Activated CD8-positive, alpha-beta T cell treated with anti-CD3 and anti-CD28 coated beads for 36 hours (primary cell): ENCODE data around the gene ERVW-1. TPM values are rescaled to one million over a fixed set of nuclear protein-coding genes. Genes with fewer than 3 reads are reported as not detected.

Source experiments
- ATAC-seq: fragments of 200-7000 bp; cut with Tn5 transposase; one replicate; pipeline ENCODE4 v1.10.0; 2021; ENCODE audit warnings: mild to moderate bottlenecking, moderate library complexity
- CTCF ChIA-PET: fragments of 350-600 bp; sonication (Branson Sonifier 250); formaldehyde crosslinking; loops from one replicate; lab custom pipeline; 2021; ENCODE audit warnings: antibody characterized with exemption; lab: Charles Lee
- POLR2A ChIA-PET: fragments of 350-600 bp; sonication (Branson Sonifier 250); formaldehyde crosslinking; loops from one replicate; lab custom pipeline; 2021; ENCODE audit warnings: antibody characterized with exemption; lab: Charles Lee
- DNase-seq: peaks from one replicate; pipeline ENCODE4 v3.0.0-alpha.2; 2020
- H3K27ac Mint-ChIP-seq: one replicate; pipeline ENCODE4 v1.8.0; 2021; ENCODE audit warnings: mild to moderate bottlenecking, mixed read lengths
- H3K27me3 Mint-ChIP-seq: one replicate; pipeline ENCODE4 v1.8.0; 2021; ENCODE audit warnings: mixed read lengths
- H3K36me3 Mint-ChIP-seq: one replicate; pipeline ENCODE4 v1.8.0; 2021; ENCODE audit warnings: low read depth, mixed read lengths
- H3K4me1 Mint-ChIP-seq: one replicate; pipeline ENCODE4 v1.8.0; 2021; ENCODE audit warnings: low read depth, mixed read lengths
- H3K4me3 Mint-ChIP-seq: one replicate; pipeline ENCODE4 v1.8.0; 2021; ENCODE audit warnings: mild to moderate bottlenecking, moderate library complexity, mixed read lengths
- H3K9me3 Mint-ChIP-seq: one replicate; pipeline ENCODE4 v1.8.0; 2021; ENCODE audit warnings: mixed read lengths
- CTCF ChIP-seq: fragments of 200-600 bp; IDR thresholded peaks from one replicate; pipeline ENCODE4 v1.8.0; 2022; ENCODE audit warnings: antibody characterized with exemption, mild to moderate bottlenecking
- intact Hi-C: fragments of 100-400 bp; cut with micrococcal nuclease; formaldehyde crosslinking; loops from one replicate; pipeline ENCODE4 v1.10.0; 2022
- total RNA-seq, 2 experiments: library from RNA; stranded (reverse); gene quantifications; one replicate each; pipeline ENCODE4 v1.2.3, GENCODE V29; 2021

Gene ERVW-1
- total RNA-seq, 2 experiments from 2014 or later, result not detected

GRCh38 chr7:92466682-92467081 lies 11.1 kb downstream of the ERVW-1 start:
- DNase-seq (no peak), ATAC-seq (no peak)
- no peaks in the 10 kb centered on the region for H3K27me3 Mint-ChIP-seq
- H3K27ac Mint-ChIP-seq, result no peak overlapping the region
- peaks cover 8% of the 10 kb centered on the region for H3K9me3 Mint-ChIP-seq
- POLR2A ChIA-PET, result no interaction called here
- H3K4me1 Mint-ChIP-seq, result no peaks in the 10 kb centered on the region
- no peak overlapping the region for H3K4me3 Mint-ChIP-seq
- H3K36me3 Mint-ChIP-seq, result peaks cover 10% of the 10 kb centered on the region
- TF ChIP-seq CTCF, result no peak
- CTCF ChIA-PET, result no interaction called here
- intact Hi-C loops, result no loop called here

- intact Hi-C loops, result loop anchor here (5.0 kb wide), 1 partner anchor 42 kb away; no protein-coding TSS in a partner anchor
- no peak for TF ChIP-seq CTCF
- no peak overlapping the region for H3K27ac Mint-ChIP-seq
- H3K36me3 Mint-ChIP-seq, result peaks cover 10% of the 10 kb centered on the region
- no peaks in the 10 kb centered on the region for H3K4me1 Mint-ChIP-seq
- ATAC-seq, result no peak
- ChIA-PET CTCF (interaction anchor here (1.3 to 1.4 kb wide), 2 partner anchors 41 to 331 kb away, joined by 3 to 5 read pairs; no protein-coding TSS in a partner anchor), POLR2A (no interaction called here)
- no peaks in the 10 kb centered on the region for H3K27me3 Mint-ChIP-seq
- no peak overlapping the region for H3K4me3 Mint-ChIP-seq
- peaks cover 8% of the 10 kb centered on the region for H3K9me3 Mint-ChIP-seq
- DNase-seq, result no peak
These were observed 13.2 kb downstream of the ERVW-1 start for GRCh38 chr7:92464515-92464914.

- POLR2A ChIA-PET, result no interaction called here
- no peak for TF ChIP-seq CTCF
- intact Hi-C loops, result loop anchor here (5.0 kb wide), 1 partner anchor 40 kb away; no protein-coding TSS in a partner anchor
- Mint-ChIP-seq H3K4me1 (no peaks in the 10 kb centered on the region), H3K36me3 (peaks cover 3% of the 10 kb centered on the region), H3K4me3 (no peak overlapping the region), H3K9me3 (no peaks in the 10 kb centered on the region), H3K27me3 (no peaks in the 10 kb centered on the region), H3K27ac (no peak overlapping the region)
- CTCF ChIA-PET, result interaction anchor here (1.0 kb wide), 1 partner anchor 152 kb away, joined by 3 read pairs; no protein-coding TSS in a partner anchor
- no peak for ATAC-seq
- DNase-seq, result no peak
These were observed 15.2 kb downstream of the ERVW-1 start for GRCh38 chr7:92462560-92462959.

DNA sequence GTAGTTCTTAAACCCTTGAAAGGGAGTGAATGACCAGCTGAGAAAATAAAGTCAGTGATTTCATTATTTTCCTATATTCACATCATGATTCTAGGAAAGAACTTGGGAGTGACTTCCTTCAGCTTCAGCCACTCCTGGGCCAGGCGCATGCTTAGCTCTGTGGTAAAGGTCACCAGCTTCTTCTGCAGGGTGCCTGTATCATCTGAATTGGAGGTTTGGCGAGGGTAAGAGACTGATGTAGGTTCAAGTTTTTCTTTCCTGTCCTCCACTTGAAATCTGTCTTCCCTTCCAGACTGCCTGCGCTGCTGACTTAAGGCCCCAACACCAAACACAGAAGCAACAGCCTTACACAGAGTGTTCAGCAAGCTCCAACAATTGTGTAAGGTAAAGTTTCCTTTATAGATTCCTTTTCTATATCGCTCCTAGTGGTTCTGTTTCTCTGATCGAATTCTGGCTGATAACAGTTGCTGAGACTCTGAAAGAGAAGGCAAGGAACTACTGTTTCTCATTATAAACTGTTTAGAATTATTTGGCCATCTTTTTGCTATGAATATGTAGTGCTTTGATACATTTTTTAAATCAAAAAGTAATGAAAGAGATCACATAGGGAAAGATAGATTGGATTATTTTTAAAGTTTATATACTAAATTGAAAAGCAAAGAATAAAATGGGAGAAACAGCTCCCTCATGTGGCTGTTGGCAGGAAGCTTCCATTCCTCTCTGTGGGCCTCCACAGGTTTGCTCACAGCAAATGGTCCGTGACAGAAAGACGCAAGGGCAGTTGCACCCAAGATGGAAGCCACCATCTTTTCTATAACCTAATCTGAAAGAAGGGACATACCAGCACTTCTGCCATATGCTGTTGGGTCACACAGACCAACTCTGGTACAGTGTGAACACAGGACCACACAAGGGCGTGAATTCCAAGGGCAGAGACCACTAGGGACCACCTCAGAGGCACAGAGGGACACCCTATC lies 16.4 kb downstream of the ERVW-1 start:
- peaks cover 6% of the 10 kb centered on the region for H3K36me3 Mint-ChIP-seq
- intact Hi-C loops, result loop anchor here (5.0 kb wide), 1 partner anchor 39 kb away; no protein-coding TSS in a partner anchor
- no peaks in the 10 kb centered on the region for H3K27me3 Mint-ChIP-seq
- DNase-seq, result peak; percentile 41
- peak; percentile 80 for ATAC-seq
- no peak overlapping the region for H3K4me3 Mint-ChIP-seq
- ChIA-PET POLR2A (interaction anchor here (0.6 to 1.8 kb wide), 2 partner anchors 14 to 263 kb away, joined by 3 to 9 read pairs; partner anchors contain the start of gene GATAD1), CTCF (interaction anchor here (0.7 to 2.3 kb wide), 19 partner anchors 9 to 631 kb away, joined by 3 to 22 read pairs (median 4); partner anchors contain the start of gene GATAD1)
- TF ChIP-seq CTCF, result peak; percentile 83
- H3K4me1 Mint-ChIP-seq, result no peaks in the 10 kb centered on the region
- no peak overlapping the region for H3K27ac Mint-ChIP-seq
- H3K9me3 Mint-ChIP-seq, result no peaks in the 10 kb centered on the region
